SKM-1 treated with dmso at 0.1 percent for 144 hours (cell line): ENCODE results near the gene AGAP1.

ENCODE experiments used
- DNase-seq: peaks from one replicate; lab custom pipeline; 2025; ENCODE audit not compliant: unreplicated experiment; lab: John Stamatoyannopoulos, UW

Gene AGAP1

DNA sequence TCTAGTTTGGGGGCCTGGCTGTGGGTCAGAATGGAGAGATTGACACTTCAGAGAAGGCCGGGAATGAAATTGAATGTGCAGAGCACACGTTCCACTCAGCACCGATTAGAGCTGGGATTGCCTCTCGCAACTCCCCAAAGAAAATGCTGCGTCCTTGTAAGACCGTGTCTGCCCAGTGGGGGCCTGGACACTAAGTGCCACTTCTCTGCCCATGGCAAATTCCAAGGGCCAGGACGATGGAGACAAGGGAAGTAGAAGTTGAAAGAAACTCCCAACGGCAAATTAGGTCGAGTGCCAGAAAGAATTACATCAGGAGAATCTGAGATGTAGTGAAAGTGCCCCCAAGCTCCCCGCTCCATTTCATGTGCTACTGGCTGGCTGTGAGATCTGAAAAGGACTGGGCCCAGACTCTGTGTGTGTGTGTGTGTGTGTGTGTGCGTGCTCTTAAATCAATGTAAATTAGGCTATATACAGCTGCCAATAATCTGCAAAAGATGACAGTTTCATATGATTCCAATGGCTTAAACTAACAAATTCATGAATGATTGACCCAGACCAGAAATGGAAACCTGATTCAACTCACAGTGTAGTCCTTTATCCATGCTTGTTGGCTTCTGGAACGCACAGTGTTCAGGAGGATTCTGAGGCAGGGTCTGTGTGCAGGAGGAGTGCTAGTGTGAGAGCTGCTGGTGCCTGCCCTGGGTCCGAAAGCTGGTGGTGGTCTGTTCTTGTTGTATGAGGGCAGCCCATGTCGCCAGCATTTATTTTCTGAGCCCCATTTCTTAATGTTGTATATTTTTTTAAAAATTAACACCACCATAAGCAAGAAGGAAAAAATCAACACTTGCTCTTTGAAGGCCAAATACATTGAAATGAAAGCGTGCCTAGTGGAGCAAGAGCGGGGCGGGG lies 234.3 kb downstream of the AGAP1 start:
- no peak for DNase-seq

DNA sequence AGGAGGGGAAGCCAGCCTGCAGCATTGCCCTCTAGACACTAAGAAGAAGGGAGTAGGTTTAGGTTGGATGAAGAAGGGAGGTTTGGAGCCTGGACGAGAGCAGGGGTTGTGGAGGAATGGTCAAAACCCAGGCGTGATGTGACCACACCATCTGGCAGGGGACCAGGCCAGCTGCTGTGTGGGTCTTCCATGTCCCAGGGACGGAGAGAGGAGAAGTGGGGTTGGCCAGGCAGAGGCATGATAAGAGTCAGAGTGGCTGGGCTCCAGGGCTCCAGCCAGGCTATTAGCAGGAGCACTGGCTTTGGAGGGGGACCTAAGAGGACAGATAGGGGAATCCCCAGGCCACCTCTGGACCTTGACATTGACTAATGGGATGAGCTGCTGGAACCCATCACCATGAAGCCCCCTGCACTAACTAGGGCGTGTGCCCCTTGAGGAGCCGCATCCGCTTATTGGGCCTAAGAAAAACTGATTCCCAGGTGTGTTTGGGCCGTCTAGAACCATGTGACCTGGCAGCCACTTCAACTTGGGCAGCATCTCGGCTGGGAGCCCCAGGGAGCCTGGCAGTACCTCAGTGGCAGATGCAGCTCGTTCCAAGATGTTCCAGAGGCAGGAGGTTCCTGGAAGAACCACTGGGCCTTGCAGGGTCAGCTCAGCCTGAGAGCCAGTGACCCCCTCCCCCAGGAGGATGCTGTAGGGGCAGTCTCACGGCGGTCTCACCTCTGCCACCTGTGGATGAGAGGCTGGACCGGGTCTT lies 235.1 kb downstream of the AGAP1 start:
- no peak for DNase-seq

DNA sequence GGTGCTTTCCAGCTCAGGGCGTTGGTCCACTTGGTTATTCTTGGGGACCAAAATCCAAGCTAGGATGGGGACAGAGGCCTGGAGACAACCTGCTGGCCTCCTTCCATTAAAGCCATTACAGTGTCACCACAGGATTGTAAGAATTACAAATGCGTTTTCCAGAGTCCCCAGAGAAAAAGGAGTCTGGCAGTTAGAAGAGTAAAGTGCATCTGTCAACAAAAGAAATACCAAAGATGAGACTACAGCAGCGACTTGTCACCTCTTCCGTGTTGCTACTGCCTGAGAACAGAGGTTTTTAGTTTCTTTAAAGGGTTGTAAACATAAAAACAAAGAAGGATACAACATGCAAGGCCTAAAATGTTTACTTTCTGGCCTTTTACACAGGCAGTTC lies 235.7 kb downstream of the AGAP1 start:
- DNase-seq, result no peak

DNA sequence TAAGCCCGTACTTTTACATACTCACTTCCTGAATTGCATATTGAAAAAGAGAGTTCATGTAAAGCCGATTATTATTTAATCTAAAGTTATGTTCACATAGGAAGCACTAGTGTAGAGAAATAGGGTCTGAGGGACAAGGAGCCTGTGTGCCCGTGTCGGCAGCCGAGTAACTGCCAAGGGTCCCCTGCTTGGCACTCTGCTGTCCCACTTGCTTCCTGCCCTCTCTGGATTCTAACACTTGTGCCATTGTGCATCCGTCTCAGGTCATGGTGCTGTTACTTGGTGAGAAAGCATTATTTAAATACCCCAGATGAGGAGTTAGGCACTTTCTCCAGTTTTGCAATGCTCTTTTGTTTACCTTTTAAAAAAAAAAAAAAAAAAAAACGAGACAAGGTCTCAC lies 236.3 kb downstream of the AGAP1 start:
- DNase-seq, result no peak

GRCh38 chr2:235733761-235734160 lies 239.9 kb downstream of the AGAP1 start:
- DNase-seq, result no peak

DNA sequence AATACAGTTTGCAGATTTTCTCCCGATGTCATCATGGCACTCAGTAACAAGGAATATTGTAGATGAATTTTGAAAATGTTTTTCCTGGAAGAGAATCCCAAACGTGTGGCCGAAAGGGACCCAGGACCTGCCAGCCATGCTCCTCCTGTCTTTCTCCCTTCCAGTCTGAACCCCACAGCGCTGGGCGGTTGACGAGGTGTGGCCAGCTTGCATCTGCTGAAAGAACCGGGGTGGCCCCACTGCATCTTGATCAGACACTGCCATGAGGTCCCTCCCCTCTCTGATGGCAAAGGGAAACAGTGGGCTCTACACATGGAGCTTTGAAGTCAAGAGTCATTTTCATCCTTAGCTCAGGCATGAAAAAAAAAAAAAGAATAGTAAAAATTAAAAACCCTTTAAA lies 240.3 kb downstream of the AGAP1 start:
- DNase-seq, result no peak

GRCh38 chr2:235734688-235735231 lies 240.9 kb downstream of the AGAP1 start:
- no peak for DNase-seq

- DNase-seq, result no peak
Measured at GRCh38 chr2:235737396-235737795, 243.6 kb downstream of the AGAP1 start.

GRCh38 chr2:235737840-235738239 lies 244.0 kb downstream of the AGAP1 start:
- no peak for DNase-seq

GRCh38 chr2:235739704-235740415 lies 246.0 kb downstream of the AGAP1 start:
- no peak for DNase-seq

DNA sequence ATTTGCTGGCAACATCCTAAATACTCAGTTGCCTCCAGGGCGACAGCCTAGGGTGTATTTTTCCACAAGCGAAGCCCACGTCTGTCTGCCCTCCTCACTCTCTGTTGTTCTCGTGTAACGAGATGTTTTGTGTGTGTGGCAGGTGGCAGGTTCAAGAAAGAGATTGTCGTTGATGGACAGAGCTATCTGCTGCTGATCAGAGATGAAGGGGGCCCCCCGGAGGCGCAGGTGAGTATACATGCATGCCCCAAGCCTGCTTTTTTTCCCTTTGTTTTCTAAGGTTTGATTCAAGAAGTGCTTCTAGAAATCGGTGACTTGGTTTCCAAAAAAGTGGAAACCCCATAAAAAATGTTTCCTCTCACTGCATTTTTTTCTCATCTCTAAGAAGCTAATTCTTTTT lies 247.0 kb downstream of the AGAP1 start:
- no peak for DNase-seq

GRCh38 chr2:235744161-235744560 lies 250.3 kb downstream of the AGAP1 start:
- DNase-seq, result no peak

- no peak for DNase-seq
Measured at GRCh38 chr2:235745597-235745996, 251.8 kb downstream of the AGAP1 start.

GRCh38 chr2:235746257-235746934 lies 252.6 kb downstream of the AGAP1 start:
- peak; percentile 36 for DNase-seq

GRCh38 chr2:235747001-235747785 lies 253.3 kb downstream of the AGAP1 start:
- no peak for DNase-seq

DNA sequence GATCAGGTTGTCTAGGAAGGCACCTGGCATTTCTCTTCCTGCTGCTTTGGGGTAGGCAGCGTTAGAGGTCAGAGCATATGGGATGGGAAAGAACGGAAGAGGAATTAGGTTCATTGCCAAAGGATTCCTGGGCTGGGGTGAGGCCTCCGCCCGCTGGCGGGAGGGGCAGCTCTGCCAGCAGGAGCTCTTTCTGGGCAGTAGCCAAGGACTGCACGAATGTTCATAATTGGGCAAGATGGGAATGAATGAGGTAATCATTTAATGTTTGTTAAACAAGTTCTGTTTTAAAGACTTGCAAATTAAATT lies 253.9 kb downstream of the AGAP1 start:
- DNase-seq, result no peak

GRCh38 chr2:235749121-235749770 lies 255.4 kb downstream of the AGAP1 start:
- no peak for DNase-seq

DNA sequence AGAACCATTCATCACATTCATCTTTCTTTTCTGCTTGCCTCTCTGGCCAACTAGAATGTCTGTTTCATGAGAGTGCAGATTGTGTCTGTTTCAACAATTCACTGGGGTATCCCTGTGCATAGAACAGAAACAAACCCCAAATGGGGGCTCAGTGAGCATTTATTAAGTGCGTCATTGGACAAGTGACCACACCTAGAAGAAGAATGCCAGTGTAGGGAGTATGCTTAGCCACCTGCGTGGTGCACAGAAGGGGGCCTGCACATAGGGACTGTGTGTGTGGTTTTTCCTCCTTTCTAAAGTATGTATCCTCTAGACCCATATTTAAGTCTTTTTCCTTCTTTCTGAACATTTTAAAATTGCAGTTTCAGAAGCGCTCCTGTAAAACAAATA lies 255.9 kb downstream of the AGAP1 start:
- no peak for DNase-seq

- no peak for DNase-seq
Measured at GRCh38 chr2:235752846-235753245, 259.0 kb downstream of the AGAP1 start.
